ENCODE measurements around the gene LAMB1.
A peak's percentile ranks its signal among the peaks of the same experiment; 100 is the strongest.
"Not testable (repeated sequence)": the region's sequence is repeated elsewhere in the genome, so short reads cannot be mapped to it uniquely, and the experiment has no call there.

Gene LAMB1

DNA sequence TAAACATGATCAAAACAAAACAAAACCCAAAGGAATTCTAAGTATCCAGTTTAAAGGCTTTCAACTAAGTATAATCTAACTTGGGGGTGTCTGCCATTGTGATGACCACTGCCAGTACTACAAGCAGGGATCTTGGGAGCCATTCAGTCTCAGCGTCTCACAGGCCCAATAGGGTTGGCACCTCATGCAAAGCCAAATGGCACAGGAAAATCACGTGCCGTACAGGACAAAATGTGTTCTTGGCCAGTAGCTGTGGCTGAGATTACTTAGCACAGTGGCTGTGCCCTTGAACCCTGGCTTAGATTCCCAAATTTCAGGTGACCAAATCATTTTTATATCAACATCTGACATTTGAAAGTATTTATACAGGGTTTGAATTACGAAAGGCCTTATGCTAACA lies 62.0 kb downstream of the LAMB1 start:
- no peak for DNase-seq

- DNase-seq, result no peak
These were observed 63.1 kb downstream of the LAMB1 start for GRCh38 chr7:107939573-107940489.

GRCh38 chr7:107938456-107939250 lies 64.3 kb downstream of the LAMB1 start:
- DNase-seq, result no peak

GRCh38 chr7:107937531-107937930 lies 65.4 kb downstream of the LAMB1 start:
- DNase-seq, result no peak

DNA sequence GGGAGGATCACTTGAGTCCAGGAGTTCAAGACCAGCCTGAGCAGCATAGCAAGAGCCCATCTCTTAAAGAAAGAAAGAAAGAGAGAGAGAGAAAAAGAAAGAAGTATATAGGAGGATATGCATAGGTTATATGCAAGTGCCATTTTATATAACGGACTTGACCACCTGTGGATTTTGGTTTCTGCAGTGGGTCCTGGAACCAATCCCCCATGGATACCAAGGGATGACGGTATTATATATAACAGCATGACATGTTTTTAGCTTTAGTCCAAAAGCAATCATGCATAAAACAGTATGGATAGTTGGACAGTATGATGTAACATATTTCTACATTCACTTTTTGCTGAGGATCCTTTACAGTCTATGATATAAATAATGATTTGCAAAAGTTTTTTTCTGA lies 66.6 kb downstream of the LAMB1 start:
- no peak for DNase-seq

GRCh38 chr7:107934991-107935770 lies 67.8 kb downstream of the LAMB1 start:
- DNase-seq, result no peak

- no peak for DNase-seq
These were observed 69.5 kb downstream of the LAMB1 start for GRCh38 chr7:107933386-107934013.

- no peak for DNase-seq
These were observed 70.2 kb downstream of the LAMB1 start for GRCh38 chr7:107932805-107933204.

GRCh38 chr7:107931740-107932515 lies 71.0 kb downstream of the LAMB1 start:
- no peak for DNase-seq

DNA sequence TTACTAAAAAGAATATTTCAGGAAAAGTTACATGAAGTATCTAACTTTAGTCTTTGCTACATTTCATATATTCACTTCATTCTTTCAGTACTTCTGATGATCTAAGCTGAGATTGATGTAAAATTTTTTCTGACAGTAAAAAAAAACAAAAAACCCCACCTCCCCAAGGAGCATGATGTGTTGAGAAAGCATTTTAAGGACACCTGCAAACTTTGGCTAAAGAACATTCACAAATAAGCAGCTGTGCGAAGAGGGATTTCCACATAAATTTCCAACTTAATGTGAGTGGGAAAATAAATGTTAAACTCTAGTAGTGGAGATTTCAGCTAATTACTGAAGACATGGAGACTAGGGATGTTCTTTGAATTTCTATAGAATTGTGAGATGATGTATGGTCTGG lies 76.5 kb downstream of the LAMB1 start:
- no peak for DNase-seq

- no peak for DNase-seq
These were observed 78.0 kb downstream of the LAMB1 start for GRCh38 chr7:107924841-107925504.

DNA sequence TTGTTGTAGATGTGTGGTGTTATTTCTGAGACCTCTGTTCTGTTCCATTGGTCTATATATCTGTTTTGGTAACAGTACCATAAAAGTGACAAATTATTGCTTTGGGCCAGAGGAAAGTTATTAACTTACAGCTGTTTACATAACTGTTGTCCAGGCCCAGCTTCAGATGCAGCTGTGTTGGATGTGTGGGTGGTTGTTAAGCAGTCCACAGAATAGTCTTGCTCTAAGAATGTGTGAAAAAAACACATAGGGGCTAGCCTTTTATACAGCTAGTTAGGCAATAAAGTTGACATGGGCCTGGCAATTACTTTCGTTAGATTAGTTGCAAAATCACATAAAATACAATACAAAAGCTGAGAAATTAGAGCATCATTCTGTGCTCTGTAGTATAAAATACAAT lies 80.1 kb downstream of the LAMB1 start:
- no peak for DNase-seq

DNA sequence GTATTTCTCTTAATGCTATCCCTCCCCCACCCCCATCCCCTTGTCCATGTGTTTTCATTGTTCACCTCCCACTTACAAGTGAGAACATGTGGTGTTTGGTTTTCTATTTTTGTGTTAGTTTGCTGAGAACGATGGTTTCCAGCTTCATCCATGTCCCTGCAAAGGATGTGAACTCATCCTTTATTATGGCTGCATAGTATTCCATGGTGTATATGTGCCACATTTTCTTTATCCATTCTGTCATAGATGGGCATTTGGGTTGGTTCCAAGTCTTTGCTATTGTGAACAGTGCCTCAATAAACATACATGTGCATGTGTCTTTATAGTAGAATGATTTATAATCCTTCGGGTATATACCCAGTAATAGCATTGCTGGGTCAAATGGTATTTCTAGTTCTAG lies 81.1 kb downstream of the LAMB1 start:
- not testable (repeated sequence) for DNase-seq

DNA sequence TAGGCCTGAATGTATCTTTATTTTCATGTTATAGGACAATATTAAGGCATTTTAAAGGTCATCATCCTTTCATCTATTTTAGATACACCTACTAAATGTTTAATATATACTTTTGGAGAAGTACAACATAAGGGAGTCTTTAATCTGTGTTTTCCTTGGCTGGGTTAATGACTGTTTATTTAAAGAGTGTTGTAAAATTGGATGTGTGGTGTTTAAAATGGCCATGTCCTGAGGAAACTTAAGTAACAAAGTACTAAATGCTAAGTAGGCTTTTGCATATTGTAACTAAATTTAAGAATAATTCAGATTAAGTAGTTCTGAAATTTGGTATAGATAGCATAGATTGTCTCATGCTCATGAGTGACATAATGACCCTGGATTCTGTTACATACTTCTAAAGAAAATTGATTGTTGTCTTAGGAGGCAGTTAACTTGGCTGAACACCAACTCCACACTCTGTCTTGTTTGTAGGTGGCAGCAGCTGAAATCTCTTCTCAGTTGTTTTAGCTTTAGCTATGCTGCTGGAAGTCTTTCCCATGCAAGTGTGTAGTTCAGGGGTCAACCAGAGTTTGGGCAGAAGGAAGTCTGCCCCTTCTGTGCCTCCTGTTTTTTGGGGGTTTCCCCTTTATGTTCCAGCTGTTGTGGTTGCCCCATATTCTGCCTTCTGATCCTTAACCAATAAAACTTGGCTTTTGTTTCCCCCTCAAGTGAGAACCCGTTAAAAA lies 82.8 kb downstream of the LAMB1 start:
- DNase-seq, result peak; percentile 23

DNA sequence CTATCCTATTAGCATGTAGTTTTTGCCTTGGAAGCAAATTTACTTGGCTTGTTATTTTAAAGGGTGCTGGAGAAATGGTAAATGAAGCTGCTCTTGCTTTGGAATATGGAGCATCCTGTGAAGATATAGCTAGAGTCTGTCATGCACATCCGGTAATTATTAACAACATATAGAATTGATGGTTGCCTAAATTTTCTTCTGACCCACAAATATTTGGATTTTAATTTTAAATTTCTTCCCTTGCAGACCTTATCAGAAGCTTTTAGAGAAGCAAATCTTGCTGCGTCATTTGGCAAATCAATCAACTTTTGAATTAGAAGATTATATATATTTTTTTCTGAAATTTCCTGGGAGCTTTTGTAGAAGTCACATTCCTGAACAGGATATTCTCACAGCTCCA lies 84.0 kb downstream of the LAMB1 start:
- DNase-seq, result no peak

DNA sequence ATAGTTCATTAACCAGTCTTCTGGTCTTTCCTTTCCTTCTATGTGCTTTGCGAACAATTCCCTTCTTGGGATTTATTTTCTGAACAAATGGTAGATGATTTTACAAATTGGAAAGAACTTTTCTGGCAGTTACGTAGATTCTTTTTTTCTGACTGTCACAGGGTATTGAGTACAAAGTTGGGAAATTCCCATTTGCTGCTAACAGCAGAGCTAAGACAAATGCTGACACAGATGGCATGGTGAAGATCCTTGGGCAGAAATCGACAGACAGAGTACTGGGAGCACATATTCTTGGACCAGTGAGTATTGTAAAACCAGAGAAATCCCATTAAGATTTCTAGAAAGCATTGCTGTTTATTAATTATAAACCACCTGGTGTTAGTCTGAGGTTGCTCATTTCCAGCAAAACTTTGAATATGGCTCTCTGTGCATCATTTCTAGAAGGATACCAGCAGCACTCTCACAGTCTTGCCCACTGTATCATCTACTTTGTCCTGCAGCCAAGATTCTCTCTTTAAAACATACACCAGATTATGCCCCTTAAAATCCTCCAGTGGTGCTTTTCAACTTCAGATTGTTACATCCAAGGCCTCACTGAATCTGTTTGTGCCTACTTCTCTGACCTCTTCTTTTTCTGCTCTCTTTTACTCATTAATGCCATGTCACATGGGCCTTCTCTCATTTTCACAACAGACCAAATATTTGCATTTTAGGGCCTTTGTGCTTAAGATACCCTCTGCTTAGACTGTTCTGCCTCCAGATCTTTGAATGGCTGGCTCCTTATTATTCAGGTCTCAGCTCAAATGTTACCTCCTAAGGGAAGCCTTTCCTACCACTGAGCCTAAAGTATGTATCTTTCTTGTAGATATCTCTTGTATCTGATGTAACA lies 85.0 kb downstream of the LAMB1 start:
- DNase-seq, result no peak

DNA sequence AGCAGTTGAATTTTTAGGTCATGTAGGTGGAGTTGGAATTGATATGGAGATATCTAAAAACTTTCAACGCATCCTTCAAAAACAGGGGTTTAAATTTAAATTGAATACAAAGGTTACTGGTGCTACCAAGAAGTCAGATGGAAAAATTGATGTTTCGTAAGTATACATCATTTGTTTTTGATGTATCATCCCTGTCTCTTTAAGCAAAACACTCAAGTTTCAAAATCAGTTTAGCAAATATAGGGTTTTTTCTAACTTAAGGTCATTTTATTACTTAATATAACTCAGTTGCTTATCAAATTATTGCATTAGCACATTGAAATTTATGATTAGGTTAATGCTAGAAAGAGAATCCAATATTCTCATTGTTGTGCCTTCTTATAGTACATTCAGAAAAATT lies 87.4 kb downstream of the LAMB1 start:
- DNase-seq, result no peak

GRCh38 chr7:107914831-107915230 lies 88.1 kb downstream of the LAMB1 start:
- DNase-seq, result no peak

DNA sequence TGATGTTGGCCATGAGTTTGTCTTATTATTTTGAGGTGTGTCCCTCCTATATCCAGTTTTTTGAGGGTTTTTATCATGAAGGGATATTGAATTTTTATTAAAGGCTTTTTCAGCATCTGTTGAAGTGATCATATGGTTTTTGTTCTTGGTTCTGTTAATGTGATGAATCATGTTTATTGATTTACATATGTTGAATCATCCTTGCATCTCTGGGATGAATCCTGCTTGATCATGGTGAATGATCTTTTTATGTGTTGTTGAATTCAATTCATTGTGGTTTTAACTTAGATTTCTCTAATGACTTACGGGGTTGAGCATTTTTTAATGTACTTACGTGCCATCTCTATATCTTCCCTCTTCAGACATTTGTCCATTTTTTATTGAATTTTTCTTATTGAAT lies 89.1 kb downstream of the LAMB1 start:
- DNase-seq, result no peak

- DNase-seq, result no peak
These were observed 91.0 kb downstream of the LAMB1 start for GRCh38 chr7:107911981-107912380.
